H1 (cell line): ENCODE data around the gene NOL12. TPM values are rescaled to one million over a fixed set of nuclear protein-coding genes. Genes with fewer than 3 reads are reported as not detected.
A peak's percentile ranks its signal among the peaks of the same experiment; 100 is the strongest.

Experiments used
- GABPA ChIP-seq: IDR thresholded peaks from 2 replicates; pipeline ENCODE4 v1.6.1; 2011; ENCODE audit warnings: mild to moderate bottlenecking, low read length, moderate library complexity, borderline replicate concordance; ENCODE audit not compliant: insufficient read depth
- HDAC6 ChIP-seq: IDR thresholded peaks from one replicate; pipeline ENCODE4 v1.7.1; 2012; ENCODE audit warnings: low read depth, mild to moderate bottlenecking, inconsistent platforms, low read length, moderate library complexity
- KDM4A ChIP-seq: IDR thresholded peaks from one replicate; pipeline ENCODE4 v1.7.1; 2012; ENCODE audit warnings: low read depth, mild to moderate bottlenecking, moderate library complexity, low read length, inconsistent platforms; ENCODE audit not compliant: severe bottlenecking
- PHF8 ChIP-seq: fragments of 200-600 bp; sonication (generic); conservative IDR thresholded peaks from 2 replicates; pipeline ENCODE4 v1.7.1; 2012; ENCODE audit warnings: low read depth, mild to moderate bottlenecking, inconsistent platforms, low read length, moderate library complexity
- POU5F1 ChIP-seq: IDR thresholded peaks from 2 replicates; pipeline ENCODE4 v1.6.1; 2011; ENCODE audit warnings: low read depth, mild to moderate bottlenecking, low read length, moderate library complexity
- RBBP5 ChIP-seq: IDR thresholded peaks from 2 replicates; pipeline ENCODE4 v1.7.1; 2012; ENCODE audit warnings: low read depth, mild to moderate bottlenecking, inconsistent platforms, low read length, moderate library complexity, borderline replicate concordance
- SIN3A ChIP-seq, 2 experiments: IDR thresholded peaks in 1 of 2; conservative IDR thresholded peaks in 1 of 2; 2 replicates each; pipeline ENCODE4 v1.6.1; 2011 to 2012; ENCODE audit warnings: low read length in 2 of 2, improper control_type of control experiment in 1 of 2, low read depth in 1 of 2, mild to moderate bottlenecking in 1 of 2
- polyA plus RNA-seq, 7 experiments: library from polyadenylated mRNA; depleted of rRNA in 3 of 7; stranded (reverse) in 5 of 7; unstranded in 2 of 7; fragments of >200 nt in 5 of 7; fragments of 200-250 nt in 2 of 7; gene quantifications; 1 replicate in 5 of 7; 2 replicates in 1 of 7; 4 replicates in 1 of 7; pipeline versions ENCODE4 v1.2.1 to v1.2.3, GENCODE V29; 2011 to 2013; ENCODE audit warnings: missing spikeins in 2 of 7, mixed read lengths in 2 of 7
- total RNA-seq: library from RNA; stranded (reverse); fragmentation: NEBNext Ultra II Directional; extraction: Animal tissue kit (Norgen Biotek cat#: 25700); gene quantifications from 2 replicates; pipeline ENCODE4 v1.2.1, GENCODE V29; 2021

NOL12 gene
- total and polyA plus RNA-seq, 2 of the 8 experiments (the other 6 are each of a cell fraction or from before 2014, with no cell fraction given) = 25.3 to 28.3 TPM

DNA sequence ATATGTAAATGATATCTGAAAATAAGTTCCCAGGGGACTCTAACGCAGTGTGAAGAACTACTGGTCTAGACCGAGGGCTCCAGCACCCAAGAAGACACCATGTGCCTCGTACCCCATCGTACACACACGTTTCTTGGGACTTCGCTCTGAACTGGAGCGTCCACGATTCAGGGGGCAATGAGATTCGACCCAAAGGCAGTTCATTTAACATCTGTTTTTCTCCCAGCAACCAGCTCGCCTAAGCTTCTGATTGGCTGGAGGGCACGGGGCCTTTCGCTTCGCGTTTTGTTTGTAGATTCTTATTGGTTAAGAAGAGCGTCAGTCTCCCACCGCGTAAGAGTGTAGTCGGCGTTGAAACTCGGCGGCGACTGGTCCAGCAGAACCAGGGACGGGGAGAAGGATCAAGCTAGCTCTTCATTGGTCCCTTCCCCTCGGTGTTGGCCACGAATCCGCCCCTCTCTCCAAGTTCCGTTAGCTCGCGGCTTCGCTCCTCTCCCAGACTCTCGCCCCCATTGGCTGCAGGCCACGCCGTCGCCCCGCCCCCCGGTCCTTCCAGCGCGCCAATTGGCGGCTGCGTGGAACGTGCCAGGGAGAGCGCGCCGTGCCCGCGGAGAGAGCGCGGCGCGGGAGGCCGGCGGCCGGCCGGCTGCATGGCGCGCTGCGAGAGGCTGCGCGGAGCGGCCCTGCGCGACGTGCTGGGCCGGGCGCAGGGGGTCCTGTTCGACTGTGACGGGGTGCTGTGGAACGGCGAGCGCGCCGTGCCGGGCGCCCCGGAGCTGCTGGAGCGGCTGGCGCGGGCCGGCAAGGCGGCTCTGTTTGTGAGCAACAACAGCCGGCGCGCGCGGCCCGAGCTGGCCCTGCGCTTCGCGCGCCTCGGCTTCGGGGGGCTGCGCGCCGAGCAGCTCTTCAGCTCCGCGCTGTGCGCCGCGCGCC lies 27.7 kb upstream of the NOL12 start, which contains the start of gene PDXP (continued):
- peak; percentile 84 for TF ChIP-seq KDM4A
- peak; percentile 55; the same call in 1 of the 2 replicates for TF ChIP-seq RBBP5
- TF ChIP-seq PHF8 = peak; percentile 90
- TF ChIP-seq HDAC6 = no peak
- no peak for TF ChIP-seq POU5F1
- TF ChIP-seq GABPA = no peak
- TF ChIP-seq SIN3A (conservative IDR thresholded peaks at IDR 0.05 in 1 of 2, IDR thresholded peaks at IDR 0.05 in 1 of 2; ENCODE audit: low read depth in 1 of 2, low read length in 2 of 2) = 0 out of 4 replicates have a peak, but pooled peaks of 1 of the 2 experiments have one; percentile 16
